Heart right ventricle (tissue), 16 donors: Measurements from ENCODE around the gene GRIA3. TPM values are rescaled to one million over a fixed set of nuclear protein-coding genes. Genes with fewer than 3 reads are reported as not detected.

ENCODE experiments used
- ATAC-seq, 8 donors: fragments of 200-7000 bp; cut with Tn5 transposase; one replicate each; pipeline ENCODE4 v1.9.1; 2020; ENCODE audit warnings: mild to moderate bottlenecking in 8 of 8, moderate library complexity in 8 of 8, moderate number of reproducible peaks in 1 of 8
- DNase-seq, 2 donors: peaks; one replicate each; pipeline ENCODE4 v3.0.0-alpha.2; 2020
- H3K27ac ChIP-seq, 10 donors: fragments of 200-600 bp; sonication (generic) in 2 of 10; one replicate each; pipeline versions ENCODE4 v1.5.0 to v1.8.0; 2020 to 2022; ENCODE audit warnings: mild to moderate bottlenecking in 3 of 10
- H3K27me3 ChIP-seq, 7 donors: fragments of 200-600 bp; one replicate each; pipeline ENCODE4 v1.8.0; 2021 to 2022; ENCODE audit warnings: mild to moderate bottlenecking in 2 of 7
- H3K36me3 ChIP-seq, 9 donors: fragments of 200-600 bp; sonication (generic) in 1 of 9; one replicate each; pipeline versions ENCODE4 v1.5.0 to v1.8.0; 2020 to 2022; ENCODE audit warnings: mild to moderate bottlenecking in 2 of 9
- H3K4me1 ChIP-seq, 9 donors: fragments of 200-600 bp; sonication (generic) in 1 of 9; one replicate each; pipeline versions ENCODE4 v1.5.0 to v1.8.0; 2020 to 2022; ENCODE audit warnings: mild to moderate bottlenecking in 4 of 9
- H3K4me3 ChIP-seq, 10 donors: fragments of 200-600 bp; sonication (generic) in 2 of 10; one replicate each; pipeline versions ENCODE4 v1.5.0 to v1.8.0; 2020 to 2022; ENCODE audit warnings: mild to moderate bottlenecking in 7 of 10, moderate library complexity in 2 of 10
- H3K9me3 ChIP-seq, 11 donors: fragments of 200-600 bp in 10 of 11; sonication (generic) in 2 of 11; one replicate each; pipeline versions ENCODE4 v1.5.0 to v1.8.0; 2013 to 2022; ENCODE audit warnings: mild to moderate bottlenecking in 2 of 11, control low read depth in 1 of 11, moderate library complexity in 1 of 11
- CTCF ChIP-seq, 9 donors: fragments of 200-600 bp; sonication (generic) in 2 of 9; IDR thresholded peaks; one replicate each; pipeline versions ENCODE4 v1.5.0 to v1.8.0; 2021 to 2022; ENCODE audit warnings: antibody characterized with exemption in 9 of 9, mild to moderate bottlenecking in 5 of 9, moderate library complexity in 1 of 9
- WGBS, 2 donors: extraction: QIAGEN DNeasy Blood & Tissue Kit; methylation state at CpG; one replicate each; pipeline ENCODE4 v1.1.7; 2013; ENCODE audit warnings: inconsistent platforms in 1 of 2; 5-methylcytosine and 5-hydroxymethylcytosine counted together
- intact Hi-C, 10 donors: fragments of 100-400 bp; cut with DNase I; formaldehyde crosslinking; loops; one replicate each; pipeline versions ENCODE4 v1.11.1 to v1.14.2; 2022
- polyA plus RNA-seq, 2 donors: library from polyadenylated mRNA; stranded (reverse); fragments of 200-250 nt; gene quantifications; one replicate each; pipeline ENCODE4 v1.2.3, GENCODE V29; 2013
- total RNA-seq, 10 donors: library from RNA; stranded (reverse); fragmentation: NEBNext Ultra II Directional in 3 of 10; extraction: Animal tissue kit (Norgen Biotek cat#: 25700) in 3 of 10; gene quantifications; one replicate each; pipeline versions ENCODE4 v1.2.1 to v1.2.4, GENCODE V29; 2021 to 2023
- donor health status: Arrhythmogenic right ventricular cardiomyopathy.
- donor health status: ischemic (EF 13 %, LVEDD 7.1; RV severe dilation, severe dysfunction).
- donor health status: healthy with polysubstance abuse.
- donor health status: DM: no; HTN: yes; CAD: no.
- donor health status: DM: no; HTN: no; CAD: no.
- donor health status: ischemic (EF 25% LVEDD 6.9; RV normal size, moderate dysfunction).
- donor health status: ischemic (EF 25% LVEDD 5.7; RV mildly dilated, moderate dysfunction).
- donor health status: healthy.
- donor health status: DM: yes; HTN: yes; CAD: no.
- donor health status: Ischemic cardiomyopathy.
- donor health status: ischemic (EF 35%, LVEDD 5.7; RV mildly dilated, moderate dysfunction).
- donor health status: nonischemic (EF 11% LVEDD 7.7; RV severe dilation, severe dysfunction).
- donor health status: DM: yes; HTN: yes; CAD: no.
- donor health status: PGD.
- donor health status: ischemic (EF 29% LVEDD 5.4; RV normal size, mild dysfunction).
- donor health status: nonischemic (EF 23%, LVEDD 6.1; RV moderate dilation, normal function).

The GRIA3 gene
- total and polyA plus RNA-seq, 12 donors = 0.06 to 12.4 (median 1.2) TPM

- no peak for TF ChIP-seq CTCF (IDR thresholded peaks at IDR 0.05)
- Histone ChIP-seq H3K36me3 (no peaks in the 10 kb centered on the region), H3K9me3 (no peaks in the 10 kb centered on the region), H3K27ac (no peak overlapping the region), H3K4me3 (no peak overlapping the region), H3K4me1 (no peaks in the 10 kb centered on the region), H3K27me3 (no peaks in the 10 kb centered on the region)
- intact Hi-C loops = no loop called here
- 36 to 43% methylated on average over 1 of the region's 1 CpG for WGBS, 2 donors
- DNase-seq (no peak), ATAC-seq (no peak)
These were observed 304.9 kb downstream of the GRIA3 start for GRCh38 chrX:123489011-123489410.

- DNase-seq (no peak), ATAC-seq (no peak)
- no peaks in the 10 kb centered on the region for H3K27me3 ChIP-seq
- intact Hi-C loops = no loop called here
- H3K27ac ChIP-seq = no peak overlapping the region
- H3K4me1 ChIP-seq = no peaks in the 10 kb centered on the region
- no peak overlapping the region for H3K4me3 ChIP-seq
- 46 to 62% methylated on average over 1 of the region's 1 CpG for WGBS, 2 donors
- TF ChIP-seq CTCF (IDR thresholded peaks at IDR 0.05) = no peak
- H3K9me3 ChIP-seq = no peaks in the 10 kb centered on the region
- no peaks in the 10 kb centered on the region for H3K36me3 ChIP-seq
These were observed 309.8 kb downstream of the GRIA3 start for GRCh38 chrX:123493857-123494256.

GRCh38 chrX:123499787-123500186 is 315.7 kb downstream of the GRIA3 start:
- ATAC-seq (no peak), DNase-seq (no peak)
- 94 to 100% methylated on average over 6 to 7 of the region's 7 CpGs for WGBS, 2 donors
- Histone ChIP-seq H3K9me3 (no peaks in the 10 kb centered on the region), H3K4me3 (no peak overlapping the region), H3K27ac (no peak overlapping the region), H3K36me3 (no peaks in the 10 kb centered on the region), H3K27me3 (no peaks in the 10 kb centered on the region), H3K4me1 (no peaks in the 10 kb centered on the region)
- intact Hi-C loops = no loop called here
- TF ChIP-seq CTCF (IDR thresholded peaks at IDR 0.05) = no peak

GRCh38 chrX:123504047-123504446 is 320.0 kb downstream of the GRIA3 start:
- intact Hi-C loops = no loop called here
- WGBS, 2 donors = 79 to 95% methylated on average over 2 of the region's 2 CpGs
- Histone ChIP-seq H3K36me3 (no peaks in the 10 kb centered on the region), H3K27me3 (no peaks in the 10 kb centered on the region), H3K27ac (no peak overlapping the region), H3K4me3 (no peak overlapping the region), H3K9me3 (peaks cover 0 to 8% (median 0%) of the 10 kb centered on the region in 11 donors), H3K4me1 (no peaks in the 10 kb centered on the region)
- DNase-seq (no peak), ATAC-seq (no peak)
- TF ChIP-seq CTCF (IDR thresholded peaks at IDR 0.05) = no peak
